ENCODE data around the gene OTP.

Gene OTP

GRCh38 chr5:77637998-77638762 is at the start of gene OTP:
OTP (minus strand) TSS chr5:77638713; CDS start chr5:77638549, 164 bp downstream.
- DNase-seq, result no peak

GRCh38 chr5:77683171-77683732 is 44.7 kb upstream of the OTP start:
- DNase-seq, result no peak

- DNase-seq, result no peak
Measured at GRCh38 chr5:77670526-77670925, 32.0 kb upstream of the OTP start.

GRCh38 chr5:77669677-77670076 is 31.2 kb upstream of the OTP start:
- DNase-seq, result no peak

GRCh38 chr5:77663090-77663863 is 24.8 kb upstream of the OTP start:
- DNase-seq, result no peak

- DNase-seq, result no peak
Measured at GRCh38 chr5:77662635-77663034, 24.1 kb upstream of the OTP start.

GRCh38 chr5:77658662-77659061 is 20.1 kb upstream of the OTP start:
- DNase-seq, result no peak

GRCh38 chr5:77651343-77651742 is 12.8 kb upstream of the OTP start:
- no peak for DNase-seq

GRCh38 chr5:77650686-77651085 is 12.2 kb upstream of the OTP start:
- no peak for DNase-seq

GRCh38 chr5:77649776-77650175 is 11.3 kb upstream of the OTP start:
- DNase-seq, result no peak

- no peak for DNase-seq
Measured at GRCh38 chr5:77645995-77646639, 7.6 kb upstream of the OTP start.

- no peak for DNase-seq
Measured at GRCh38 chr5:77645158-77645994, 6.9 kb upstream of the OTP start.

- no peak for DNase-seq
Measured at GRCh38 chr5:77644371-77645157, 6.1 kb upstream of the OTP start.

- DNase-seq, result no peak
Measured at GRCh38 chr5:77643654-77644370, 5.3 kb upstream of the OTP start.

- no peak for DNase-seq
Measured at GRCh38 chr5:77642738-77643653, 4.5 kb upstream of the OTP start.

GRCh38 chr5:77641963-77642737 is 3.6 kb upstream of the OTP start:
- no peak for DNase-seq

GRCh38 chr5:77641397-77641943 is 3.0 kb upstream of the OTP start:
- no peak for DNase-seq

GRCh38 chr5:77640589-77641396 is 2.3 kb upstream of the OTP start:
- DNase-seq, result no peak

Measured in DMS 273 treated with DMSO at 0.1 percent for 48 hours (cell line).